ENCODE results near the gene KIAA0232. TPM values are rescaled to one million over a fixed set of nuclear protein-coding genes. Genes with fewer than 3 reads are reported as not detected.

Gene KIAA0232
- total RNA-seq, 1 experiment from 2014 or later, result 28.5 TPM

GRCh38 chr4:6777636-6778281 is 4.8 kb upstream of the KIAA0232 start:
- Histone ChIP-seq H3K56ac (ENCODE audit: insufficient read length, low read depth, low read length) (no peak overlapping the region), H4K20me1 (ENCODE audit: control insufficient read depth, insufficient read depth, insufficient read length) (no peaks in the 10 kb centered on the region), H3K27ac (ENCODE audit: insufficient read length, low read depth, low read length) (no peak overlapping the region), H3K9ac (ENCODE audit: extremely low read depth, insufficient read length, low read length) (no peak overlapping the region), H3K18ac (ENCODE audit: insufficient read length, low read depth, low read length) (no peak overlapping the region), H3K9me3 (ENCODE audit: control insufficient read depth, low read depth, low read length) (no peaks in the 10 kb centered on the region), H3K4ac (ENCODE audit: low read depth, low read length) (no peak overlapping the region), H2AFZ (ENCODE audit: low read length) (no peak overlapping the region), H2BK120ac (ENCODE audit: low read depth, low read length, poor library complexity, severe bottlenecking) (no peak overlapping the region), H2AK5ac (ENCODE audit: insufficient read length, low read length) (no peak overlapping the region), H4K8ac (replicated peaks; ENCODE audit: insufficient read length, low read depth, low read length) (no peak overlapping the region), H2BK5ac (ENCODE audit: insufficient read length, low read length) (no peak overlapping the region), H4K5ac (ENCODE audit: insufficient read length, low read depth, low read length) (no peak overlapping the region), H3K79me2 (ENCODE audit: insufficient read depth, low read length) (no peaks in the 10 kb centered on the region), H3K4me1 (ENCODE audit: insufficient read depth, low read length) (0 out of 2 replicates have a peak, but pooled peaks cover 3% of the 10 kb centered on the region), H3K4me2 (ENCODE audit: insufficient read depth, insufficient read length, low read length) (no peak overlapping the region), H2BK12ac (ENCODE audit: insufficient read length, low read depth, low read length) (no peak overlapping the region), H4K91ac (ENCODE audit: insufficient read length, low read depth, low read length) (no peak overlapping the region), H2BK15ac (ENCODE audit: low read depth, low read length) (no peak overlapping the region), H3T11ph (ENCODE audit: low read length) (no peak overlapping the region), H3K14ac (ENCODE audit: insufficient read depth, low read length) (no peak overlapping the region), H3K27me3 (ENCODE audit: insufficient read depth, low read length) (no peaks in the 10 kb centered on the region), H3K23me2 (ENCODE audit: insufficient read length, low read depth, low read length, poor library complexity, severe bottlenecking) (no peaks in the 10 kb centered on the region), H3K79me1 (ENCODE audit: insufficient read depth, low read depth, low read length, poor library complexity, severe bottlenecking) (no peaks in the 10 kb centered on the region), H3K23ac (ENCODE audit: insufficient read length, low read depth, low read length) (no peak overlapping the region), H2BK20ac (ENCODE audit: low read depth, low read length, poor library complexity, severe bottlenecking) (no peak overlapping the region)
- peaks cover 41% of the 10 kb centered on the region for H3K27me3 Mint-ChIP-seq (ENCODE audit: low read depth)
- peaks cover 27 to 36% of the 10 kb centered on the region in 2 experiments for H3K4me1 Mint-ChIP-seq
- TF ChIP-seq CTCF (conservative IDR thresholded peaks at IDR 0.05), result no peak
- WGBS (ENCODE audit: extremely low coverage, insufficient read length, low lambda C conversion rate), result no CpG with 5 or more reads among the region's 15 CpGs
- no peak overlapping the region for H3K4me3 Mint-ChIP-seq
- no peaks in the 10 kb centered on the region for H3K36me3 Mint-ChIP-seq (ENCODE audit: insufficient read depth in 1 of 3, low read depth in 3 of 3)
- no peak overlapping the region for H3K27ac Mint-ChIP-seq
- H3K9me3 Mint-ChIP-seq, result no peaks in the 10 kb centered on the region; a peak in 1 of 5 replicates
- DNase-seq, result no peak

Measured in H9 (cell line).